NOMO-1 treated with dmso at 0.1 percent for 144 hours (cell line): ENCODE results near the gene ZBTB8OS.

Experiments used
- DNase-seq: peaks from one replicate; lab custom pipeline; 2025; ENCODE audit not compliant: unreplicated experiment; lab: John Stamatoyannopoulos, UW

Gene ZBTB8OS

DNA sequence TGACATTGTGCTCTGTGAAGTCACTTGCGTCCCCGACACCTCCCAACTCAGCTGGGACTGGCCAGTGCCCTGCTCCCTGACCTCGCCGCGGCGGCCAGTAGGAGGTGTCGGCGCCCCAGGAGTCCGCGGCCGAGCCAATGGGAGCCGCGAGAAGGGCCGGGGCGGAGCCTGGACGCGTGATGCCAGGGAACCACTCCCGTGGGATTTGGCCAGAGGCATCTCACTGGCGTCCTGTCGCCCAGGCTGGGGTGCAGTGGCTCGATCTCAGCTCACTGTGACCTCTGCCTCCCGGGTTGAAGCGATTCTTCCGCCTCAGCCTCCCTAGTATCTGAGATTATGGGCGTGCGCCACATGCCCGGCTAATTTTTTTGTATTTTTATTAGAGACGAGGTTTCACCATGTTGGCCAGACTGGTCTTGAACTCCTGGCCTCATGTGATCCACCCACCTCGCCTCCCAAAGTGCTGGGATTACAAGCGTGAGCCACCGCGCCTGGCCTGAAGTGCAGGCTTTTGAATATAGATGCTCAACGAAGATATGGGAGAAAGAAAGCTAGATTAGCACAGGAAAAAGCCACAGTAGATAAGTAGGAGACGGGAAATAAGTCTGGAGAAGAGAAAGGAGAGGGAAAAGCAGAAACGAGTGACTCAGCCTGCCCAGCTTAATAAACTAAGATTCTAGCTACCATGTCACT lies 38.0 kb downstream of the ZBTB8OS start:
- no peak for DNase-seq

DNA sequence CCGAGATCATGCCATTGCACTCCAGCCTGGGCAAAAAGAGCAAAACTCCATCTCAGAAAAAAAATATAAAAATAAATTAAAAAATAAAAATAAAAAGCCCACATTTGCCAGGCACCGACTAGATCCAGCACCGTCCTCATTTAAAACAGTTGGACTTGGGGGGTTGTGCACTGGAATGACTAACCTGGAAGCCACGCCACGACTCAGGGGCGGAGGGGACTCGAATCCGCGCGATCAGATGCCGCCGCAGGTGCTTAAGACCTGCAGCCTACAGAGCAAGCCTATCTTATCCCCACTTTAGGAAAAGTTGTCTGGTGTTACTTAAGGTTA lies 38.5 kb downstream of the ZBTB8OS start:
- DNase-seq: no peak

DNA sequence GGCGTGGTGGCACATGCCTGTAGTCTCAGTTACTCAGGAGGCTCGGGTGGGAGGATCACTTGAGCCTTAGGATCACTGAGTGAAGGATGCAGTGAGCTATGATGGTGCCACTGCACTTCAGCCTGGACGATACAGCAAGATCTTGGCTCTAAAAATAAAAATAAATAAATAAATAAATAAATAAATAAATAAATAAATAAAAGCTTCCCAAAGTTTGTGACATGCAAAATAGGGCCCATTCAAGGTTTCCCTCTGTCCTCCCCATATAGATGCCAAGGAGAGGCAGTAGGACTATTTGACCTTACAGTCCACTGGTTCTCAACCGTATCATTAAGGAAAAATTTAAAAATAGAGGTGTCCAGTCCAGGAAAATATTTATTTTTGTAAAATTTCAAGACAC lies 41.2 kb downstream of the ZBTB8OS start:
- DNase-seq: no peak

DNA sequence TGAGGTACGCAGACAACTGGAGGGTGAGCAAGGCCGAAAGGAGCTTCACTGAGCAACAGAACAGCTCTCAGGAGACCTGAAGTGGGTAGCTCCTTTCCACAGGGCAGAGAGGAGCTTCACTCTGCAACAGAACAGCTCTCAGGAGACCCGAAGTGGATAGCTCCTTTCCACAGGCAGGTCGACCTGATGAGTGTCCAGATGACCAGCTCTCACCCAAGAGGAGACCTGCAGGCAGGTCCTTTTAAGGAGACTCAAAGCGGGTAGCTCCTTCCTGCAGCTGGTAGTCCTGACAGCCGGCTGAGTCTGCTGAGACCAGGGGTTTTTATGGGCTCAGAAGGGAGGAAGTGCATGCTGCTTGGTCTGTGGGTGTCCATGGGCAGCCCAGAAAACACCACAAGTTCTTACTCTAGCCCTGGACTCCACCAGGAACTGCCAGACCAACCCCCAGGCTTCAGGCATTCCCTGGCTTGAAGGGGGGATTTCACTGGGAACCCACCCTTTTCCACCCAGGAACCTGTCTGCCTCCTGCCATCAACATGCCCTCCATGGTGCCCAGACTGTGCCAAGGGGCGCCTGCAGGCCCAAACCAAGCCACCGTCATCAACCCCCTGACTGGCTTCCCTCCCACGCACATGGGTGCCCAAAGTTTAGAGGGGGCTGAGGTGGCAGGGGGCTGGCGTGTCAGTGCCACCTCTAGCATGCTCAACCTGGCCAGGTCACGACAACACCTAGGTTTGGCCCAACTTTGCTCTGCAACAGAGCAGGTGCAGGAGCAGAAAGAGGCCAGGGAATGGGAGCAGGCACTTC lies 43.6 kb downstream of the ZBTB8OS start:
- DNase-seq: no peak

DNA sequence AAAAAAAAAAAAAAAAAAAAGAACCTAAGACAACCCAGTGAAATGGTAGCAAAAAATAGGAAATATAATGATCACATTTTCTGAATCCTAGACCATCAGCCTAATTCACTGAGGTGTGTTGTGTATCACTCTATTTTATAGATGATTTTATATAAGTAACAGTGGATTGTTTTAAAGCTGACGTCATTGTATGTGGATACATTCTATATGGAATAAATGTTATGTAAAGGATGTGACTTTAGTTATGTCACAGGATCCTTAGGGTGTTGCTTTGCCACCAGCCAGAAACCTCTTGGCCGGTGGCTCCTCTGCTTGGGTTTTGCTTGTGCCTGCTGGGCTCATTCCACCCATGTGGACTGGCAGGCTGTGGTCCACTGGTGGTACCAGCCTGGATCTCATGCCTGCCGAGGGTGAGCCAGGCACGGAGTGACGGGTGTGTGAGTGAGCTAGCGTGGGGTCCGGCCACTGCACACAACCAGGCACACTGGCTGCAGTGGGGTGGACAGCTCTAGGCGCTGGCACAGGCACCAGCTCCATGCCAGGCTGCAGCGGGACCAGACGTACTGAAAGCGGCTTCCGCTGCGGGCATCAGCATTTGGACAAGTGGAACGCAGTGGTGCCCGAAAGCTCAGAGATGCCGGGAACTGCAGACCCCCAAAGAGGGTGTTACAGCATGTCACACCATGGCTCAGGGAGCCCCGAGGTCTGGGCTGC lies 44.5 kb downstream of the ZBTB8OS start:
- DNase-seq: no peak

DNA sequence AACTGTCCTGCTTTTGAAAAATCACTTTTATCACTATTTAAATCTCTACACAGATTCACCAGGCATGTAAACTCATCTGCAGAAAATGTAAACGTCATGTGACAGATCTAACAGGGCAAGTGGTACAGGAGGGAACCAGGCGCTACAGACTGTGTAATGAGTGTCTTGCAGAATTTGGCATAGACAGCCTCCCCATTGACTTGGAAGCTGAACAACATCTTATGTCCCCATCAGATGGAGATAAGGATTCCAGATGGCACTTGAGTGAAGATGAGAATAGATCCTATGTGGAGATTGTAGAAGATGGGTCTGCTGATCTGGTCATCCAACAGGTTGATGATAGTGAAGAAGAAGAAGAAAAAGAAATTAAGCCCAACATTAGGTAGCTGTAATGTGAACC lies 50.3 kb downstream of the ZBTB8OS start:
- no peak for DNase-seq

DNA sequence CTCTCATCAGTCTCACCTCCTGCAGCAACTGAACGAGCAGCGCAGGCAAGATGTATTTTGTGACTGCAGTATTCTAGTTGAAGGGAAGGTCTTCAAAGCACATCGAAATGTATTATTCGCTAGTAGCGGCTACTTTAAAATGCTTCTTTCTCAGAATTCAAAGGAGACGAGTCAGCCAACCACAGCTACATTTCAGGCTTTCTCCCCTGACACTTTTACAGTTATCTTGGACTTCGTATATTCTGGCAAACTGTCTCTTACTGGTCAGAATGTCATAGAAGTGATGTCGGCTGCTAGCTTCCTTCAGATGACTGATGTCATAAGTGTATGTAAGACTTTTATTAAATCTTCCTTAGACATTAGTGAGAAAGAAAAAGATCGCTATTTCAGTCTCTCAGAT lies 57.4 kb downstream of the ZBTB8OS start:
- no peak for DNase-seq

DNA sequence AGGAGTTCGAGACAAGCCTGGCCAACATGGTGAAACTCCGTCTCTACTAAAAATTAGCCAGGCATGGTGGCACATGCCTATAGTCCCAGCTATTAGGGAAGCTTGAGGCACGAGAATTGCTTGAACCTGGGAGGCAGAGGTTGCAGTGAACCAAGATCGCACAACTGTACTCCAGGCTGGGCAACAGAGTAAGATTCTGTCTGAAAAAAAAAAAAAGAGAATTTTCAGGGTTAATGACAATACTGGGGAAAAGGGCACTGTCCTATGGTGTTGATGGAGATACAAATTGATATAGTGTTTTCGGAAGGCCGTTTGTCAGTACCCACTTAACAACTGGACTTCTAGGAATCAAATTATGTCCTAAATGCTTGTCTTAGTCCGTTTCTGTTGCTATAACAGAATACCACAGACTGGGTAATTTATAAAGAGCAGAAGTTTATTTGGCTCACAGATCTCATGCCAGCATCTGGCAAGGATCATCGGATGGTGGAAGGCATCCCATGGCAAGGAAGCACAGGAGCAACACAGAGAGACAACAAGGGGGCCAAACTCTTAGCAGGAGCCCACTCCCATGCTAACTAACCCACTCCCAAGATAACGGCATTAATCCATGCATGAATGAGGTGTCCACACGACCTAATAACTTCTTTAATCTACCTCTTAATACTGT lies 69.9 kb downstream of the ZBTB8OS start:
- peak; percentile 1 for DNase-seq
